Uterus (tissue), 4 donors: ENCODE results near the gene MYBBP1A. TPM values are rescaled to one million over a fixed set of nuclear protein-coding genes. Genes with fewer than 3 reads are reported as not detected.

Source experiments
- DNase-seq, 2 donors: peaks; one replicate each; pipeline ENCODE4 v3.0.0-alpha.2; 2019 to 2020
- H3K27ac ChIP-seq, 2 donors: fragments of 200-600 bp; sonication (generic); 1 replicate in 1 of 2; 2 replicates in 1 of 2; pipeline ENCODE4 v1.5.1; 2016 to 2018
- H3K27me3 ChIP-seq, 2 donors: fragments of 200-600 bp; sonication (generic); one replicate each; pipeline ENCODE4 v1.5.1; 2018 to 2019; ENCODE audit warnings: control low read depth in 1 of 2
- H3K36me3 ChIP-seq, 2 donors: fragments of 200-600 bp; sonication (generic); one replicate each; pipeline ENCODE4 v1.5.1; 2019; ENCODE audit warnings: control low read depth in 1 of 2
- H3K4me1 ChIP-seq, 2 donors: fragments of 200-600 bp; sonication (generic); one replicate each; pipeline ENCODE4 v1.5.1; 2018 to 2019; ENCODE audit warnings: control low read depth in 1 of 2
- H3K4me3 ChIP-seq, 2 donors: fragments of 200-600 bp; sonication (generic); 1 replicate in 1 of 2; 2 replicates in 1 of 2; pipeline ENCODE4 v1.5.1; 2018 to 2019; ENCODE audit warnings: mild to moderate bottlenecking in 1 of 2
- H3K9me3 ChIP-seq, 2 donors: fragments of 200-600 bp; sonication (generic); one replicate each; pipeline ENCODE4 v1.5.1; 2019; ENCODE audit warnings: control low read depth in 1 of 2
- POLR2A ChIP-seq, 2 donors: fragments of 450-650 bp; IDR thresholded peaks; one replicate each; pipeline ENCODE4 v1.6.1; 2016; ENCODE audit warnings: antibody characterized with exemption in 2 of 2, mild to moderate bottlenecking in 1 of 2, moderate library complexity in 1 of 2
- intact Hi-C: fragments of 100-400 bp; cut with DNase I; formaldehyde crosslinking; loops from one replicate; pipeline ENCODE4 v1.15.1; 2023; ENCODE audit warnings: low total_unique reads
- total RNA-seq, 4 donors: library from RNA; depleted of rRNA in 3 of 4; stranded (reverse); fragments of >200 nt in 3 of 4; gene quantifications; one replicate each; pipeline versions ENCODE4 v1.1.0 to v1.2.4, GENCODE V29; 2014 to 2023
- TF ChIP-seq, protein P1 (sequence below), 4 experiments: fragments of 200-600 bp in 2 of 4; fragments of 450-650 bp in 2 of 4; sonication (generic) in 2 of 4; IDR thresholded peaks; one replicate each; pipeline ENCODE4 v1.5.1; 2016 to 2019; ENCODE audit warnings: antibody characterized with exemption in 4 of 4, mild to moderate bottlenecking in 2 of 4, moderate library complexity in 1 of 4
- donor health status: DM: yes; HTN: yes; CAD: no.

Gene MYBBP1A
- total RNA-seq, 4 donors from 2014 or later: 10.9 to 64.7 (median 25.2) TPM

DNA sequence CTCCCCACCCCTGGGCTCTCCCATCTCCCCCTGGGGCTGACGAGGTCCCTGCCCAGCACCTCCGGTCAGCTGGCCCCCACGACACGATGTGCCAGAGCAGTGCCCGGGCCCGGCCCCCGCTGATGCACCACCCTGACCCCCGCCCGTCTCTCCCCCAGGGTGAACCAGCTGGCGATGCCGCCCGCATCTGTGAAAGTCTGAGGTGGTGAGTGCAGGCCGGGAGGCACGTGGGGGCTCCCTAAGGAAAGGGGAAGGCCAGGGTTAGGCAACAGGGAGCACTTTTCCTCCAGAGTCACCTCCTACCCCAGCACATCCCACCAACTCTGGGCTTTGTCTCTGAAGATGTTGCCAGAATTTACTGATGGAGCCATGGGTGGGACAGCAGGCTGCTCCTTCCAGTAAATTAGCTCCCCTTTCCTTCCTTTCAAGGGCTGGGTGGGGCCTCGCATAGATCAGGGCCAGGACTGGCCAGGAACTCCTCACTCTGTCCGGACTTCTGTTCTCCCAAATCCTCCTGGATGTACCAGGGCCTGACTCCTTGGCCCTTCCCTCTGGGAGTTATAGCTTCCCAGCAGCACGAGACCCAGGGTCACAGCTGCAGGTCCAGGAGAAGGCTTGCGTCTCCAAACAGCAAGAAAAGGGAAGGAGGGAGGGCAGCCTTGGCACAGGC is 18.3 kb downstream of the MYBBP1A start:
- DNase-seq: peak; percentile 52 to 61
- TF ChIP-seq, protein P1, sequence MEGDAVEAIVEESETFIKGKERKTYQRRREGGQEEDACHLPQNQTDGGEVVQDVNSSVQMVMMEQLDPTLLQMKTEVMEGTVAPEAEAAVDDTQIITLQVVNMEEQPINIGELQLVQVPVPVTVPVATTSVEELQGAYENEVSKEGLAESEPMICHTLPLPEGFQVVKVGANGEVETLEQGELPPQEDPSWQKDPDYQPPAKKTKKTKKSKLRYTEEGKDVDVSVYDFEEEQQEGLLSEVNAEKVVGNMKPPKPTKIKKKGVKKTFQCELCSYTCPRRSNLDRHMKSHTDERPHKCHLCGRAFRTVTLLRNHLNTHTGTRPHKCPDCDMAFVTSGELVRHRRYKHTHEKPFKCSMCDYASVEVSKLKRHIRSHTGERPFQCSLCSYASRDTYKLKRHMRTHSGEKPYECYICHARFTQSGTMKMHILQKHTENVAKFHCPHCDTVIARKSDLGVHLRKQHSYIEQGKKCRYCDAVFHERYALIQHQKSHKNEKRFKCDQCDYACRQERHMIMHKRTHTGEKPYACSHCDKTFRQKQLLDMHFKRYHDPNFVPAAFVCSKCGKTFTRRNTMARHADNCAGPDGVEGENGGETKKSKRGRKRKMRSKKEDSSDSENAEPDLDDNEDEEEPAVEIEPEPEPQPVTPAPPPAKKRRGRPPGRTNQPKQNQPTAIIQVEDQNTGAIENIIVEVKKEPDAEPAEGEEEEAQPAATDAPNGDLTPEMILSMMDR (IDR thresholded peaks at IDR 0.05): no peak
- TF ChIP-seq POLR2A (IDR thresholded peaks at IDR 0.05): no peak
- Histone ChIP-seq H3K9me3 (no peaks in the 10 kb centered on the region), H3K36me3 (no peaks in the 10 kb centered on the region), H3K4me3 (no peak overlapping the region), H3K4me1 (peaks cover 0 to 13% of the 10 kb centered on the region in 2 donors), H3K27ac (peak overlapping the region; percentile 39 to 52), H3K27me3 (no peaks in the 10 kb centered on the region)
- intact Hi-C loops: no loop called here

DNA sequence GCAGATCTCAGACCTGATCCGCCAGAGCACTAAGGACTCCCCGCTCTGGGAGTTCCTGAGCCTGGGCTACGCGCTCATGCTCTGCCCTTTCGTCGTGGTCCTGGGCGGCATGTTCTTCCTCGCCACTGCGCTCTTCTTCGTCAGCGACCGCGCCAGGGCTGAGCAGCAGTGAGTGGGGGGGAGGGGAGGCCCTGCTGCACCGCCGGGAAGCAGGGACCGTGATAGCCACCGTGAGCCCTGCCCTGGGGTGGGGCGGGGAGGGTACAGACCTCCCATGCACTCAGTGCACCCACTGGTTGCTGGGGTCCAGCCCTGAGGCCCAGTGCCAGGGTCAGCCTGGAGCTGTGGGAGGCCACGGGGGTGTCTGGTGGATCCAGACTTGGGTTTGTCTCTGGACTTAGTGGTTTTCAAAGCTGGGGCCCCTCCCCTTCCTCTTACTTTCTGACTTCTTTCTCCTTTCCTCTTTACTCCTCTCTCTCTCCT is 18.9 kb downstream of the MYBBP1A start:
- Histone ChIP-seq H3K27me3 (no peaks in the 10 kb centered on the region), H3K4me1 (peaks cover 0 to 13% of the 10 kb centered on the region in 2 donors), H3K27ac (peak overlapping the region; percentile 39 to 52), H3K36me3 (no peaks in the 10 kb centered on the region), H3K9me3 (no peaks in the 10 kb centered on the region), H3K4me3 (peak overlapping the region in 1 of 2 donors; percentile 16)
- intact Hi-C loops: no loop called here
- DNase-seq: peak in 1 of 2 donors; percentile 39
- TF ChIP-seq, protein P1 (IDR thresholded peaks at IDR 0.05): no peak
- TF ChIP-seq POLR2A (IDR thresholded peaks at IDR 0.05): no peak

DNA sequence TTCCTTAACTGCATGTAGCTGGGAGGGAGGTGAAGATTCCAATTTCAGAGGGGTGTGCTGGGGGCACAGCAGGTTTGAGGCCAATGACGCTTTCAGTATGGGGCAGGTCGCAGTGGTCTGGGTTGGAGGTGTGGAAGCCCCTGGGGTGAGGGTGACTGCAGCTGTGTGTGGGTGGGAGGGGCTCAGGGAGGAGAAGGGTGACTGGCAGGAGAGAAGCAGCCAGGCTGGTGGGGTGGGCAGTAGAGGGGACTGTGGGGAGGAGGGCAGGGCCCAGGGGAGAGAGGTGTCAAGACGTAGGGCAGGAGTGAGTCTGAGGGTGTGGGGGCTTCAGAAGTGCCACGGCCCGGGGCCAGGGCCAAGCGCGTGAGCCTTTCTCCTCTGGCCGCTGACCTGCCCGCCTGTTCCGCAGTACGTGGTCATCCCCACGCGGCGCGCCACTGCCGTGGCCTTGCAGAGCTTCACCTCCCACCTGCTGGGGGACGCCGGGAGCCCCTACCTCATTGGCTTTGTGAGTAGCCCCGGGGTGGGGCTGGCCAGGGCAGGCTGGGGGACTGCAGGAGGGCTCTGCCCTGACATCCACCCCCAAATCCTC is 19.4 kb downstream of the MYBBP1A start:
- Histone ChIP-seq H3K4me1 (peaks cover 0 to 13% of the 10 kb centered on the region in 2 donors), H3K36me3 (no peaks in the 10 kb centered on the region), H3K27me3 (no peaks in the 10 kb centered on the region), H3K9me3 (no peaks in the 10 kb centered on the region), H3K4me3 (peak overlapping the region in 1 of 2 donors; percentile 16), H3K27ac (peak overlapping the region in 1 of 2 donors; percentile 52)
- no peak for DNase-seq
- TF ChIP-seq POLR2A (IDR thresholded peaks at IDR 0.05): no peak
- TF ChIP-seq, protein P1 (IDR thresholded peaks at IDR 0.05): no peak
- intact Hi-C loops: no loop called here

DNA sequence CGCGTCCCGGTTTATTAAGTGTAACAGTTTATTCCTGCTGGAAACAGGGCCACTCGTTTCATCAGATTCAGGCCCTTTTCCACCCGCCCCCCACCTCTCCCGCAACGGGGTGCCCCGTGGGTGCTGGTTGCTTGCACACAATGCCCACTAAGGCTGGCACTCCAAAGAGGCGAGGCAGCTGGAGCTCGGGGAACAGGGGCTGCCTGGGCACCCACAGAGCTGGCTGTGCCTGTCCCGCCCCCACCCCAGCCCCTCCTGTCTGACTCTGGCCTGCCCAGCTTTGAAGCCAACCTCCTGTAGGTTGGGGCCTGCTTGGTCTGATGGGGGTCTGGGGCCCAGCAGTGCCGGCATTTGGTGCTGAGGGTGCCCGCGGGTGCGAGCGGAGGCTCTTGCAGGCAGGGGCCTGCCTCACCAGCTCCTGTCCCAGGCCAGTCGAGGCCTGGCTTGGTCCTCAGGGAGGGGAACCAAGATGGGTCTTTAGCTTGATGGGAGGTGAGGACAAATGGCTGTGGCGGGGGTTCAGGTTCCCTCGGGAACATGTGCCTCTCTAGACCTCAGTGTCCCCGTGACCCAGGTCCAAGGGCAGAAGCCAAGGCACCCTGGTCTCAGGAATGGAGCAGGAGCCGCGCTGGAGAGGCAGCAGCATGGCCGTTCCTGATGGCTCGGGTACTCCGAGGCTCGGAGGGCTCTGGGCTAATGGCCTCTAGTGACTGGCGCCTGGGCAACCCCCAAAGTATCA is 20.1 kb downstream of the MYBBP1A start:
- H3K9me3 ChIP-seq: no peaks in the 10 kb centered on the region
- no peak for TF ChIP-seq POLR2A (IDR thresholded peaks at IDR 0.05)
- TF ChIP-seq, protein P1 (IDR thresholded peaks at IDR 0.05): no peak
- no peak for DNase-seq
- no peak overlapping the region for H3K4me3 ChIP-seq
- no peaks in the 10 kb centered on the region for H3K36me3 ChIP-seq
- intact Hi-C loops: no loop called here
- no peaks in the 10 kb centered on the region for H3K27me3 ChIP-seq
- H3K4me1 ChIP-seq: peaks cover 0 to 13% of the 10 kb centered on the region in 2 donors
- H3K27ac ChIP-seq: no peak overlapping the region
